22Rv1 (cell line): ENCODE measurements around the gene SLC35B2.
A peak's percentile ranks its signal among the peaks of the same experiment; 100 is the strongest.
"Not testable (repeated sequence)": the region's sequence is repeated elsewhere in the genome, so short reads cannot be mapped to it uniquely, and the experiment has no call there.

Experiments
- H3K27ac ChIP-seq: fragments of 450-650 bp; 2 replicates; pipeline ENCODE4 v1.5.1; 2017
- ZFX ChIP-seq: fragments of 450-650 bp; IDR thresholded peaks from 2 replicates; pipeline ENCODE4 v1.6.1; 2017; ENCODE audit warnings: antibody characterized with exemption, borderline replicate concordance
- TF ChIP-seq, protein P1 (sequence below): fragments of 450-650 bp; IDR thresholded peaks from 2 replicates; pipeline ENCODE4 v1.5.1; 2017; ENCODE audit warnings: mild to moderate bottlenecking

Gene SLC35B2

DNA sequence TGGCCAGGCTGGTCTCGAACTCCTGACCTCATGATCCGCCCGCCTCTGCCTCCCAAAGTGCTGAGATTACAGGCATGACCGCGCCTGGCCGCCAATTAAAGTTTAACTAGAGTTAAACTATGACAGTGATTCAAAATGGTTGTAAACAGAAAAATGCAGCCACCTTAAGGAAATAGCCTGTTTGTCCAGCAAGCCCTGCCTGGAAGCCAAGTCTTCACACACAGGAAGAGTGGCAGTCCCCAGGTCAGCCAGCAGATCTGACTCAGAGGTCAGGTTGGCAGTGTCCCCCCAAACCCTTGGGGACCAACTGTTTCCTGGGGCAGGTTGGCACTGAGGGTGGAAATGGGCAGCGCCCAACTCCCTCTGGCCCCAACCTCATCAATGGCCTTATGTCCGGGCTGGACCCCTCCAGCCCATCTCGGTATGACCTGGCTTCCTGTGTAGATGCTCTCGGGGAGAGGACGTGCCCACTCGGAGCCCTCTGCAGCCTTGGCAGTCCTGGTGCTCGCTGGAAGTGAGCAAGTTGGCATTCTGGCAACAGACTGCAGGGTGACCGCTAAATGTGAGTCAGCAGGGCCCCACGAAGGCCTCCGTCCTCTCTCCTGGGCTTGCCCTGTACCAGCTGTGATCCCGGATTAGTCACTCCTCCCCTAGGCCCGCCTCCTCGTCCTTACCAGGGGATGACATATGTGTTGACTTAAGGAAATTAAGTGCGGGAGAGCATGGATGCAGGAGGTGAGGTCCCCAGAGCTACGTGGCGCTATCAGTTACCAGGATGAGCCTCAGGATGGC, 20.1 kb downstream of the SLC35B2 start:
- TF ChIP-seq, protein P1, sequence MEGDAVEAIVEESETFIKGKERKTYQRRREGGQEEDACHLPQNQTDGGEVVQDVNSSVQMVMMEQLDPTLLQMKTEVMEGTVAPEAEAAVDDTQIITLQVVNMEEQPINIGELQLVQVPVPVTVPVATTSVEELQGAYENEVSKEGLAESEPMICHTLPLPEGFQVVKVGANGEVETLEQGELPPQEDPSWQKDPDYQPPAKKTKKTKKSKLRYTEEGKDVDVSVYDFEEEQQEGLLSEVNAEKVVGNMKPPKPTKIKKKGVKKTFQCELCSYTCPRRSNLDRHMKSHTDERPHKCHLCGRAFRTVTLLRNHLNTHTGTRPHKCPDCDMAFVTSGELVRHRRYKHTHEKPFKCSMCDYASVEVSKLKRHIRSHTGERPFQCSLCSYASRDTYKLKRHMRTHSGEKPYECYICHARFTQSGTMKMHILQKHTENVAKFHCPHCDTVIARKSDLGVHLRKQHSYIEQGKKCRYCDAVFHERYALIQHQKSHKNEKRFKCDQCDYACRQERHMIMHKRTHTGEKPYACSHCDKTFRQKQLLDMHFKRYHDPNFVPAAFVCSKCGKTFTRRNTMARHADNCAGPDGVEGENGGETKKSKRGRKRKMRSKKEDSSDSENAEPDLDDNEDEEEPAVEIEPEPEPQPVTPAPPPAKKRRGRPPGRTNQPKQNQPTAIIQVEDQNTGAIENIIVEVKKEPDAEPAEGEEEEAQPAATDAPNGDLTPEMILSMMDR = no peak
- TF ChIP-seq ZFX = no peak
- peak overlapping the region; percentile 73 for H3K27ac ChIP-seq

DNA sequence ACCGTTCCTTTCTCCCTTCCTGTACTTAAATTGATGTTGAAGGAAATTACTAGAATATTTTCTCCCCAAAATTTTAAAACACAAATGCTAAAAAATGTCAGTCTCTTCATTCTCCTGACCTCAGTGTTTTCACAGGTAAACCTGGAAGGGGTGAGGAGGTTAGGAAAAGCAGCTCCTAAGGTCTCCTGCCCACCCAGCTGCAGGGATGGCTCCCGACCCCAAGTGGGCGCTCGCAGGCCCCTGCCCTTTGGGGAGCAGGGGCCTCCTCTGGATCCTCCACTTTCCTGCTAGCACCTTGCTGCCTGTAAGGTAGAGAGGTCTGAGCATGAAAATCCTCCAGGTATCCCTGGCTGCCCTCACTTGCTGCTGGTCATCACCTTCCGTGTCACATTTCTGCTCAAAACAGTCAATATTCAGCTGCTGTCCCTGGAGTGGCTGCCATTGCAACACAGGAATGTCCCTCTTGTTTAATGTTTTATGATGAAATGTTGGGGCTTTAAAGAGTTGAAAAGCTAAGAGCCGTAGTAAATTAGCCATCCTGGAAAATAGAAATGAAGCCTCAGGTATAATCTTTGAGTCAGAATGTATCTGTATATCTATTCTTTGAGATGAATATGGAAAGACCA, 21.3 kb downstream of the SLC35B2 start:
- no peak for TF ChIP-seq ZFX
- TF ChIP-seq, protein P1 = no peak
- H3K27ac ChIP-seq = peak overlapping the region; percentile 73

DNA sequence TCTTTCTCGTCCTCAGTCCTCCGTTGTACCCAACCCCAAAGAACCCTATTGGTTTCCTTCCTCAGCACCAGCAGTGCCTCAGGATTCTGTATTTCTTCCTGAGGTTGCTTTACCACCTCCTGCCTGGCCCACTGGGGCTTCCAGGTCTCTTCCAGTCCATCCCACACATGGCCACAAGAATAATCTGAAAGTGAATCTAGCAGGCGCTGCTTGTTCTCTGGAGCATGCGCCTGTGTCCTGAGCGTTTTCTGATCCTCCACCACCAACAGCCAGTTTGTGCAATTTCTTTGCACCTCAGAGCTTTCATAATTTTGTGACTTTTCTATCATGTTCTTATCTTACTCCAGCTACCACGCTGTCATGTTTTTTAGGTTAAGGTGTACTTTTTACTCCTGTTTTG, 22.1 kb downstream of the SLC35B2 start:
- TF ChIP-seq, protein P1 = no peak
- no peak for TF ChIP-seq ZFX

DNA sequence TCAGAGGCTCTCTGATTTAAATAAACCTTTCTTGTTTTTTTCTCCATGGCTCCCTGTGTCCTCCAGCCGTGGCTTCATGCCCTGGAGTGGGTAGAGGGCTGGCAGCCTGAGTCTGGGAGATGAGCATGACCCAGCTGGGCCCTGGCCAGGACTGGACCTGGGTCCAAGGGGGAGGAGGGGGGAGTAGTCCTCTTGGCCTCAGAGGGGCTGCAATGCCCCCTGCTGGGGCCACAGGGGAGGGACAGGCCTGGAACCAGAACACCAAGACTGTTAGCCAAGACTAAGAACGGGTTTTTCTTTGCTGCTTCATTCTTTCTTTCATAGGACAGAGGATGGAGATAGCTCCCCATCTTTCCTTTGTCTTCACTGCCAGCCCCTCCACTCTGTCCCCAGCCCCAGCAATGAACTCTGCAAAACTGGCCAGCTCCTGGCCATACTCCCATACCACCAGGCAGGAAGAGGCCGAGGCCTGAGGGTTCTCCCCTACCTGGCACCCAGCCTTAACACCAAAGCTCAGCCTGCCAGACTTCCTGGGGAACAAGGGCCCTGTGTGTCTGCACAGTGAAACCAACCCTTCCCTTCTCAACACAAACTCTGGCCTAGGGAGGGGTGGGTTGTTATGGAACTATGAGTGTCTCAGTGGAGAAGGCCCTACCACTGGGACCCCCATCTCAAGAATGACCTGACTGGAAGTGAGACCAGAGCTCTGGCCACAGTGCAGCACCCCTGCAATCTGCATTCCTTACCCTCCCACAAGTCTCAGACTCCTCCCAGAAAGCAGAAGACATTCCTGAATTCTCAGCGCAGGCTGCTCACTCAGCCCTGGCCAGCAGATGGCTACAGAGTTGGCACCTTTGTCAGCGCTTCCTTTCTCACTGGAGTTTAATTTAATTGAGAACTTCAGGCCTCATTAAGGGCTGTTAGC, 23.0 kb downstream of the SLC35B2 start:
- no peak for TF ChIP-seq ZFX
- TF ChIP-seq, protein P1 = peak; percentile 71
- peak overlapping the region; percentile 5; the same call in 1 of the 2 replicates for H3K27ac ChIP-seq

More for the DNA sequence above, 22.1 kb downstream of the SLC35B2 start:
- H3K27ac ChIP-seq = peak overlapping the region; percentile 73; the same call in 1 of the 2 replicates

DNA sequence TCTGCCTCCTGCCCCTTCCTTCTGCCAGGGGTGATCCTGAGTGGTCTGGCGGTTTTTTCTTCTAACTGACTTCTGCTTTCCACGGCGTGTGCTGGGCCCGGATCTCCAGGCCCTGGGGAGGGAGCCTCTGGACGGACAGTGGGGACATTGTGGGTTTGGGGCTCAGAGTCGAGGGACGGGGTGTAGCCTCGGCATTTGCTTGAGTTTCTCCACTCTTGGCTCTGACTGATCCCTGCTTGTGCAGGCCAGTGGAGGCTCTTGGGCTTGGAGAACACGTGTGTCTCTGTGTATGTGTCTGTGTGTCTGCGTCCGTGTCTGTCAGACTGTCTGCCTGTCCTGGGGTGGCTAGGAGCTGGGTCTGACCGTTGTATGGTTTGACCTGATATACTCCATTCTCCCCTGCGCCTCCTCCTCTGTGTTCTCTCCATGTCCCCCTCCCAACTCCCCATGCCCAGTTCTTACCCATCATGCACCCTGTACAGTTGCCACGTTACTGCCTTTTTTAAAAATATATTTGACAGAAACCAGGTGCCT, 23.7 kb downstream of the SLC35B2 start:
- no peak for TF ChIP-seq ZFX
- TF ChIP-seq, protein P1 = no peak
- 0 out of 2 replicates have a peak overlapping the region, but pooled peaks have one; percentile 5 for H3K27ac ChIP-seq

DNA sequence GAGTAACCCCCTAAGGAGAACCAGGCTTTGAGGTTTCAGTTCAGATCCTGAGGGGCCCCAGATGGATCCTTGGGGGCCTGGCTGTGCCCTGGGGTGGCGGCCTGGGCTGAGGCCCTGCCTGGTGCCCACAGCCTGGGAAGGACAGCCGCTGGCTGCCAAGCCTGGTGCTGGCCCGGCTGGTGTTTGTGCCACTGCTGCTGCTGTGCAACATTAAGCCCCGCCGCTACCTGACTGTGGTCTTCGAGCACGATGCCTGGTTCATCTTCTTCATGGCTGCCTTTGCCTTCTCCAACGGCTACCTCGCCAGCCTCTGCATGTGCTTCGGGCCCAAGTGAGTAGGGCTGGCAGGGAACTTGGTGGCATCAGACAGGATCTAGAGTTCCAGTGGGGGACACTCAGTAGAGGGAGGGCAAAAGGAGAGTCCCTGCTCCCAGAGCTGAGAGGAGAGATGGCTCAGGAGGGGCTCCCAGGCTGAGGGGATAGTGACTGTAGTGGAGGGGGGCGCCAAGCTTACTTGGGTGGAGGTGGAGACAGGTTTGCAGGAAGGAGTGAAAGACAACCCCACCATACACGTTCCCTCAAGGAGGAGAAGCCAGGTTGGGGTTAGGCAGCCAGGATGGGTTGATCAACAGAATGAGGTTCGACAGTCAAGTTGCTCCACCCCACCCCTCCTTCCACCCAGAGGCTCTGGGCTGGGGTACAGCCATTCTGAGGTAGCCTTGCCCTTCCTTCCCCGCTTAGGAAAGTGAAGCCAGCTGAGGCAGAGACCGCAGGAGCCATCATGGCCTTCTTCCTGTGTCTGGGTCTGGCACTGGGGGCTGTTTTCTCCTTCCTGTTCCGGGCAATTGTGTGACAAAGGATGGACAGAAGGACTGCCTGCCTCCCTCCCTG, 24.4 kb downstream of the SLC35B2 start:
- no peak overlapping the region for H3K27ac ChIP-seq
- TF ChIP-seq, protein P1 = no peak
- TF ChIP-seq ZFX = no peak

DNA sequence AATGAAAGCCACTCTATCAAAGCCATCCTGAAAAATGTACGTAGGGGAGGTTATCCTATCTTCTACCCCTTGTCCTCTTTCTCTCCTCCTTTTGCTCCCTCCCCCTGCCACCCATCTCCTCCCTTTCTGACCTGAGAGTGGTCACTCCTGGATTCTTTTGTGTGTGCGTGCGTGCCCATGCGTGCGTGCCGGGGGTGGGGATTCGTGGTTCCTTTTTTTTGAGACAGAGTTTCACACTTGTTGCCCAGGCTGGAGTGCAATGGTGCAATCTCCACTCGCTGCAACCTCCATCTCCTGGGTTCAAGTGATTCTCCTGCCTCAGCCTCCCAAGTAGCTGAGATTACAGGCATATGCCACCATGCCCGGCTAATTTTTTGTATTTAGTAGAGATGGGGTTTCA, 25.9 kb downstream of the SLC35B2 start:
- not testable (repeated sequence) for H3K27ac ChIP-seq
